Fibroblast of the aortic adventitia (primary cell): ENCODE measurements around the gene HFM1. TPM values are rescaled to one million over a fixed set of nuclear protein-coding genes. Genes with fewer than 3 reads are reported as not detected.
"Not testable (repeated sequence)": the region's sequence is repeated elsewhere in the genome, so short reads cannot be mapped to it uniquely, and the experiment has no call there.

Source experiments
- DNase-seq: peaks from one replicate; pipeline ENCODE4 v3.0.0-alpha.2; 2010; ENCODE audit warnings: low read depth
- H3K4me3 ChIP-seq: 2 replicates; pipeline ENCODE4 v1.5.1; 2011; ENCODE audit warnings: low read depth, mild to moderate bottlenecking, control low read depth, low read length, moderate library complexity
- total RNA-seq: library from RNA; depleted of rRNA; stranded (reverse); fragments of >200 nt; gene quantifications from 2 replicates; pipeline ENCODE4 v1.2.3, GENCODE V29; 2012; ENCODE audit warnings: low replicate concordance
- TF ChIP-seq, protein P1 (sequence below): IDR thresholded peaks from 2 replicates; pipeline ENCODE4 v1.5.1; 2011; ENCODE audit warnings: mild to moderate bottlenecking, low read length, control low read depth, inconsistent platforms; ENCODE audit not compliant: insufficient read depth

The HFM1 gene
- total RNA-seq, 1 donor = 2.0 TPM

DNA sequence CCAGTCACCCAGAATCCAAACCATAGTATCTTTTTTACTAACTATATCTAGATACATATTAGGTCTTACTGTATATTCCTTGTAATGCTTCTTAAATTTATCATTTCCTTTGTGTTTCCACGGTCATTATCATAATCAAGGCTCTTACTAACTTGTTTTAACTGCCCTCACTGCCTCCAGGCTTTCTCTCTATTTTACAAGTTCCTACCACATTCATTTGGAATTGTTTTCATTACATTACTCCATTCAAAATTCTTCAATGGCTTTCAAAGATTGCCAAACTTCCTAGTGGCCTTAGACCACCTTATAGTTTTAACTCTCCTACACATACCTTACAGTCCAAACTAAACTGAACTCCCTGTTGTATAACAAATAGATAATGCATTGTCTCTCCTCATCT lies 6.3 kb downstream of the HFM1 start:
- no peak overlapping the region for H3K4me3 ChIP-seq
- TF ChIP-seq, protein P1, sequence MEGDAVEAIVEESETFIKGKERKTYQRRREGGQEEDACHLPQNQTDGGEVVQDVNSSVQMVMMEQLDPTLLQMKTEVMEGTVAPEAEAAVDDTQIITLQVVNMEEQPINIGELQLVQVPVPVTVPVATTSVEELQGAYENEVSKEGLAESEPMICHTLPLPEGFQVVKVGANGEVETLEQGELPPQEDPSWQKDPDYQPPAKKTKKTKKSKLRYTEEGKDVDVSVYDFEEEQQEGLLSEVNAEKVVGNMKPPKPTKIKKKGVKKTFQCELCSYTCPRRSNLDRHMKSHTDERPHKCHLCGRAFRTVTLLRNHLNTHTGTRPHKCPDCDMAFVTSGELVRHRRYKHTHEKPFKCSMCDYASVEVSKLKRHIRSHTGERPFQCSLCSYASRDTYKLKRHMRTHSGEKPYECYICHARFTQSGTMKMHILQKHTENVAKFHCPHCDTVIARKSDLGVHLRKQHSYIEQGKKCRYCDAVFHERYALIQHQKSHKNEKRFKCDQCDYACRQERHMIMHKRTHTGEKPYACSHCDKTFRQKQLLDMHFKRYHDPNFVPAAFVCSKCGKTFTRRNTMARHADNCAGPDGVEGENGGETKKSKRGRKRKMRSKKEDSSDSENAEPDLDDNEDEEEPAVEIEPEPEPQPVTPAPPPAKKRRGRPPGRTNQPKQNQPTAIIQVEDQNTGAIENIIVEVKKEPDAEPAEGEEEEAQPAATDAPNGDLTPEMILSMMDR = no peak
- no peak for DNase-seq

DNA sequence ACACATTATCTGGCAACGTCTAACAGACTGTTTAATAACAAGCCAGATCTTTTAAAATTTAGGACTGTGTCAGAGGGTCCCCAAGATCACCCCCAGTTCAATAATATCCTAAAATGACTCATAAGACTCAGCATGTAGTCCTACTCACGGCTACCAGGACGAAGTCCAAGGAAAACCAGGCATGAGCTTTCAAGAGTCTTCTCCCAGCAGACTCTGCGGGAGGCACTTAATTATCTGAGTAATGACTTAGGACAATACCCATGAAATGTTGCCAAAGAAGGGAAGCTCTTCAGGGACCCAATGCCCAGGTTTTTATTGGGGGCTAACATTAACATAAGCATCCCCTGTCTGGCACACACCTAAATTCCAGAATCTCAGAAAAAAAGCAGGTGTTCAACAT lies 7.0 kb downstream of the HFM1 start:
- TF ChIP-seq, protein P1 = no peak
- no peak overlapping the region for H3K4me3 ChIP-seq
- no peak for DNase-seq

DNA sequence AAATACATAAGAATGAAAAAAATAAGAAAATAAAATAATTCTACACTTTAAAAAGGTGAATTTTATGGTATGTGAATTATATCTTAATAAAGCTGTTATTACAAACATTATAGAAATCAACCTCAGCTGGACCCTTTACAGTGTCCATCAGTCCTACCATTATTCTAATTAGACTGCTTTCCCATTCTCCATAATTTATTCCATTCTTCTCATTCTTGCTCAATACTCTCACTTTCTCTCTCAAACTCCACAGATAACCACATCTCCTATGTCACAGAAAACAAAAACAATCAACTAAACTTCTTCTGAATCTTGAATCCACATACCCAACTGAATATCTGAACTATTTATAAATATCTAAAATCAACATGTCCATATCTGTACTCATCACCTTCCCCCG lies 11.6 kb downstream of the HFM1 start:
- TF ChIP-seq, protein P1 = no peak
- no peak for DNase-seq
- H3K4me3 ChIP-seq = no peak overlapping the region

DNA sequence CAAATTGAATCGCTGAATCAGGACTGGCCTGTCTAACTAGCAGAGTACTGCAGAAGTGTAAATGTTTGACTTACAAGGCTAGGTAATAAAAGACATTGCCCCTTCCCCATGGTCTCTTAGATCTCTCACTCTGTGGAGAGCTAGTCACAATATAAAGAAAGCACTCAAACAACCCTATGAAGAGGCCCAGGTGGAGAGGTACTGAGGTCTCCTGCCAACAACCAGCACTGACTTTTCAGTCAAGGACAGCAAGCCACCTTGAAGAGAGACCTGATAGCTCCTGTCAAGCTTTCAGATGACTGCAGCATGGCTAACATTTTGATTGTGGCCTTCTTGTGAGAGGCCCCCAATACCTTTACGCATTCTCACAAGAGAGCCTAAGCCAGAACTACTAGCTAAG lies 18.5 kb downstream of the HFM1 start:
- no peak for DNase-seq
- H3K4me3 ChIP-seq = no peak overlapping the region
- TF ChIP-seq, protein P1 = no peak

DNA sequence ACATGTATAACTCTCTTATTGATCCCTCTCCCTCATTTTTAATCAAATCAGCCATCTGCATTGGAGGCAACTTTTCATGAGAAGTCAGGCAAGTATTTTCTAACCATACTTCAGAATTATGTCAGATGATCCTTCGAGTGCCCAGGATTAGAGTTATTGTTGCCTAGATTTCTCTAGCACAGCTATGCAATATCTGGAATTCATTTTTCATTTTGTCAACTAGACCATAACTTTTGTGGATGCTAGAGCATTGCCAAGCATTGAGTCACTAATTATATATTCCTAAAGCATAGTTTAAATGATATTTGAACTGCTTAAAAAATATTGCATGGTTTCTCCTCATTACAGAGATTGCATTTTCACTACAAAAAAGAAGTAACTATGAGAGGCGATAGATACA lies 21.2 kb downstream of the HFM1 start:
- peak; percentile 37 for DNase-seq
- no peak overlapping the region for H3K4me3 ChIP-seq
- TF ChIP-seq, protein P1 = no peak

DNA sequence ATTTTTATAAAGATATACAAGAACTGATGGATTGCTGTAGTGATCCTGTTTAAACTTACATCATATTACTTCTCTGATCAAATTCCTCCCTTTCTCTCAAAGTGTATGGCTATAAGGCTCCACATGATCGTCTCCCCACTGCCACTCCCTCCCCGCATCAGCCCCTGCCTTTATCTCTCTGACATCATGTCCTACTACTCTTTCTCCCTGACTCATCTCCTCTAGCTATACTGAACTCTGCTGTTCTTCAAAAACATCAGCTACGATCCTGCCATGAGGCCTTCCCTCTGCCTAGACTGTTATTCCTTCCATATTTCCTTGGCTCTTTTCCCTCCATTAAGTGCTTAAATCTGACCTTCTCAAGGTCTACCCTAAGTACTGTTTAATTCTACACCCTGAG lies 22.8 kb downstream of the HFM1 start:
- no peak overlapping the region for H3K4me3 ChIP-seq
- no peak for DNase-seq
- TF ChIP-seq, protein P1 = no peak

DNA sequence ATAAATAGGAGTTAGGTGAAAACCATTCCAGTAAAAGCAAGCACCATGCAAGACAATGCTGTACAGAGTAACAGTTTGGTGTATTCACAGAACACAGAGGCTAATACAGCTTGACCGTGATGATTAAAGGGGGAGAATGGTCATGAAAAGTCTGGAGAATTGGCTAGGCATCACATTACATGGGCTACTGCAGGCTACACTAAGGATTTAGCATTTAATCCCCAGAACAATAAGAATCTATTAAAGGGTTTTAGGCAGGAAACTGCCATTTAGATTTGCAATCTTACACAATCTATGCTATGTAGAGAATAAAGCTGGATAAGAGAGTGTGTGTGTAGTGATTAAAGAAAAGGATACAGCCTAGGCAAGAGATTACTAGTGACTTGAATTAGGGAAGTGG lies 30.6 kb downstream of the HFM1 start:
- H3K4me3 ChIP-seq = no peak overlapping the region
- TF ChIP-seq, protein P1 = no peak
- DNase-seq = no peak

DNA sequence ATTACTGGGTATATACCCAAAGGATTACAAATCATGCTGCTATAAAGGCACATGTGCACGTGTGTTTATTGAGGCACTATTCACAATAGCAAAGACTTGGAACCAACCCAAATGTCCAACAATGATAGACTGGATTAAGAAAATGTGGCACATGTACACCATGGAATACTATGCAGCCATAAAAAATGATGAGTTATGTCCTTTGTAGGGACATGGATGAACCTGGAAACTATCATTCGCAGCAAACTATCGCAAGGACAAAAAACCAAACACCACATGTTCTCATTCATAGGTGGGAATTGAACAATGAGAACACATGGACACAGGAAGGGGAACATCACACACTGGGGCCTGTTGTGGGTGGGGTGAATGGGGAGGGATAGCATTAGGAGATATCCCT lies 32.4 kb downstream of the HFM1 start:
- not testable (repeated sequence) for H3K4me3 ChIP-seq, DNase-seq
